GM12892 (cell line): Measurements from ENCODE around the gene TRIO.

Source experiments
- POLR2A ChIP-seq: IDR thresholded peaks from 2 replicates; pipeline ENCODE4 v1.6.1; 2011; ENCODE audit warnings: low read depth, low read length, control low read depth
- POLR2AphosphoS5 ChIP-seq: IDR thresholded peaks from 2 replicates; pipeline ENCODE4 v1.6.1; 2011; ENCODE audit warnings: low read depth, low read length, control low read depth
- TAF1 ChIP-seq: IDR thresholded peaks from 2 replicates; pipeline ENCODE4 v1.6.1; 2011; ENCODE audit warnings: low read depth, mild to moderate bottlenecking, control low read depth, low read length, borderline replicate concordance

DNA sequence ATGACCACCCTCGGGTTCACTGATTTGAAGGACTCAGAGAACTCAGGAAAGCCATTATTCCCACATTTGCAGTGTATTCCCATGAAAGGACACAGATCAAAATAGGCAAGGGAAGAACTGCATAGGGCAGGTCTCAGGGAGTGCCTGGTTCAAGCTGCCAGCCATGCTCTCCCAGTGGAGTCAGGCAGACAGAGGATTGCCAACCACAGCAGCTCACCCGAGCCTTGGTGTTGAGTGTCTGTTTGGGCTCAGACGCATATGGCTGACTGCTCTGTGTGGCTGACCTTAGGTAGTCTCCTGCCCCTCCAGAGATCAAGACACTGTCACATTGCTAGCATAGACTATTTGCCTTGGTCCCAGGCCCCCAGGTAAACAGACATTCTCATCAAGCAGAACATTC, 322.6 kb downstream of the TRIO start:
- 0 out of 2 replicates have a peak, but pooled peaks have one; percentile 37 for TF ChIP-seq POLR2AphosphoS5
- no peak for TF ChIP-seq POLR2A
- TF ChIP-seq TAF1 = no peak
